ENCODE results near the gene SGCD. TPM values are rescaled to one million over a fixed set of nuclear protein-coding genes. Genes with fewer than 3 reads are reported as not detected.

SGCD gene
- total RNA-seq, 4 donors from 2014 or later: 12.4 to 17.8 (median 13.4) TPM

- Histone ChIP-seq H3K4me3 (no peak overlapping the region), H3K27ac (no peak overlapping the region), H3K36me3 (no peaks in the 10 kb centered on the region), H3K4me1 (no peaks in the 10 kb centered on the region), H3K9me3 (no peaks in the 10 kb centered on the region), H3K27me3 (no peaks in the 10 kb centered on the region)
- no peak for DNase-seq (ENCODE audit: low spot score in 2 of 2)
- WGBS, 2 donors: 58 to 65% methylated on average over 4 of the region's 4 CpGs
- no peak for TF ChIP-seq EP300 (IDR thresholded peaks at IDR 0.05)
- TF ChIP-seq POLR2A (IDR thresholded peaks at IDR 0.05): no peak
- no peak for TF ChIP-seq CTCF (IDR thresholded peaks at IDR 0.05)
Measured at GRCh38 chr5:156716591-156717380, 389.8 kb downstream of the SGCD start.

DNA sequence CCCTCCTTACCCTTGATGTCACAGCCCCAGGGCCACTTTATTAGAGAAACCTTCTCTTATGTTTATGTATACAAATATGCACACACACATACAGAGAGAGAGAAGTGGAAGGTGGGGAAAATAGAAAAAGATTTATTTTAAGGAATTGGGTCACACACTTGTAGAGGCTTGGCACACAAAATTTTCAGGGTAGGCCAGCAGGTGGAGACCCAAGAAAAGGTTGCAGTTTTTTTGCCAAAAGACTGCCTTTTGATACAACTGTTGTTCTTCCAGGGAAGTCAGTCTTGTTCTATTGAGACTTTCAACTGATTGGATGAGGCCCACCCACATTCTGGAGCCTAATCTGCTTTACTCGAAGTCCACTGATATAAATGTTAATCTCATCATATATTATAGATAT is 392.0 kb downstream of the SGCD start:
- Histone ChIP-seq H3K4me1 (no peaks in the 10 kb centered on the region), H3K27ac (no peak overlapping the region), H3K36me3 (no peaks in the 10 kb centered on the region), H3K9me3 (no peaks in the 10 kb centered on the region), H3K27me3 (no peaks in the 10 kb centered on the region), H3K4me3 (no peak overlapping the region)
- 77 to 92% methylated on average over 1 of the region's 1 CpG for WGBS, 2 donors
- TF ChIP-seq EP300 (IDR thresholded peaks at IDR 0.05): no peak
- TF ChIP-seq POLR2A (IDR thresholded peaks at IDR 0.05): no peak
- TF ChIP-seq CTCF (IDR thresholded peaks at IDR 0.05): no peak
- DNase-seq (ENCODE audit: low spot score in 2 of 2): no peak

DNA sequence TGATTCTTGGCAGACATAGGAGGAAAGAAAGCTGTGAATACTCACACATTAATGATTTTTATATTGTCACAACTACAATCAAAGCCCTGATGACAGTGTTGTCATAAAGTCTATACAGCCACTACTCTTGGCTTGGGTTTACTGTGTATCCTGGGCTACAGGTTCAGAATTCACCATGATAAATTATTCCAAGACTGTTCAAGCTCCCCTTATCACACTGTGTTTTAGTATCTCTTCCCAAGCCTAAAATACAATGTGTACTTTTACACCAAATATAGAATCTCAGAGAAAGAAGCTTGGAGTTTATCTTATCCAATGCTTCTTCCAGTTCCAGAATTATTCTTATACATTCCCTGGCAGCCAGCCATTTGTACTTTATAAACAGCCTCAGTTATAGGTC is 395.4 kb downstream of the SGCD start:
- Histone ChIP-seq H3K4me3 (no peak overlapping the region), H3K27ac (no peak overlapping the region)

GRCh38 chr5:156735477-156735876 is 408.5 kb downstream of the SGCD start:
- Histone ChIP-seq H3K27ac (no peak overlapping the region), H3K27me3 (no peaks in the 10 kb centered on the region), H3K4me3 (no peak overlapping the region), H3K9me3 (no peaks in the 10 kb centered on the region), H3K4me1 (no peaks in the 10 kb centered on the region), H3K36me3 (no peaks in the 10 kb centered on the region)
- TF ChIP-seq CTCF (IDR thresholded peaks at IDR 0.05) (no peak), EP300 (IDR thresholded peaks at IDR 0.05) (no peak), POLR2A (IDR thresholded peaks at IDR 0.05) (no peak)
- no peak for DNase-seq (ENCODE audit: low spot score in 2 of 2)
- WGBS, 2 donors: 72 to 79% methylated on average over 3 of the region's 3 CpGs

More for the DNA sequence above, 395.4 kb downstream of the SGCD start:
- no peaks in the 10 kb centered on the region for H3K4me1 ChIP-seq
- no peak for TF ChIP-seq POLR2A (IDR thresholded peaks at IDR 0.05)
- TF ChIP-seq CTCF (IDR thresholded peaks at IDR 0.05): no peak
- H3K36me3 ChIP-seq: no peaks in the 10 kb centered on the region
- H3K9me3 ChIP-seq: no peaks in the 10 kb centered on the region
- DNase-seq (ENCODE audit: low spot score in 2 of 2): no peak
- no peaks in the 10 kb centered on the region for H3K27me3 ChIP-seq

DNA sequence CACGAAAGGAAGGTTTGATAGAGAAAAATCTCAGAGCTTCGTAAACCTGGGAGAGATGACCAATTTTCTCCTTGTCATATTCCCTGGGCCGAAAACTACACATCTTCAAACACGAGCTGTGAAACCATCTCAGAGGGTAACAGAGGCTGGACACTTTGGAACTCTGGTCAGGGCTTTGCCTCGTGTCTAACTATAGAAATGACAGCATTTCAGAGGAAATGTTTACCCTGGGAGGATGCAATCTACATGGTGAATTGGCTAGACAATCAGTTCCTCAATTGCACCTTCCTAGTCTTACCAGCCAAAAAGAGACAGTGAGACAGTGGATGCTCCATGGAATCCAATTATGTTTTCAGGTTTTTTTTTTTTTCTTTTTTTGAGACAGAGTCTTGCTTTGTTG is 414.6 kb downstream of the SGCD start:
- H3K4me1 ChIP-seq: no peaks in the 10 kb centered on the region
- no peak for TF ChIP-seq CTCF (IDR thresholded peaks at IDR 0.05)
- TF ChIP-seq POLR2A (IDR thresholded peaks at IDR 0.05): no peak
- no peak for TF ChIP-seq EP300 (IDR thresholded peaks at IDR 0.05)
- no peaks in the 10 kb centered on the region for H3K9me3 ChIP-seq
- no peak for DNase-seq (ENCODE audit: low spot score in 2 of 2)
- no peak overlapping the region for H3K27ac ChIP-seq
- no peaks in the 10 kb centered on the region for H3K27me3 ChIP-seq
- WGBS, 2 donors: 83 to 85% methylated on average over 5 of the region's 5 CpGs
- H3K4me3 ChIP-seq: no peak overlapping the region
- no peaks in the 10 kb centered on the region for H3K36me3 ChIP-seq
